MM.1S (cell line): ENCODE measurements around the gene HECTD2.

Experiments used
- DNase-seq: peaks from one replicate; pipeline ENCODE4 v3.0.0-alpha.2; 2015
- H2AFZ ChIP-seq: fragments of 300-600 bp; sonication (generic); 2 replicates; pipeline ENCODE4 v1.6.0; 2016; ENCODE audit warnings: antibody characterized with exemption, low read length
- H3F3A ChIP-seq: fragments of 300-600 bp; sonication (generic); 2 replicates; pipeline ENCODE4 v1.6.1; 2016; ENCODE audit warnings: mild to moderate bottlenecking, antibody characterized with exemption, low read length, moderate library complexity, mixed read lengths; ENCODE audit not compliant: insufficient read depth
- H3K27ac ChIP-seq: fragments of 300-600 bp; sonication (generic); 2 replicates; pipeline ENCODE4 v1.5.1; 2016; ENCODE audit warnings: mild to moderate bottlenecking, low read length
- H3K27me3 ChIP-seq: fragments of 300-600 bp; sonication (generic); replicated peaks from 2 replicates; pipeline ENCODE4 v1.6.0; 2016; ENCODE audit warnings: low read length; ENCODE audit not compliant: insufficient read depth
- H3K36me3 ChIP-seq: fragments of 300-600 bp; sonication (generic); replicated peaks from 2 replicates; pipeline ENCODE4 v1.6.1; 2016; ENCODE audit warnings: mild to moderate bottlenecking, low read length, mixed read lengths; ENCODE audit not compliant: insufficient read depth
- H3K4me1 ChIP-seq: fragments of 300-600 bp; sonication (generic); 2 replicates; pipeline ENCODE4 v1.6.1; 2016; ENCODE audit warnings: low read length, mixed read lengths
- H3K4me2 ChIP-seq: fragments of 300-600 bp; sonication (generic); 2 replicates; pipeline ENCODE4 v1.6.0; 2016; ENCODE audit warnings: low read depth, low read length
- H3K4me3 ChIP-seq: fragments of 300-600 bp; sonication (generic); 2 replicates; pipeline ENCODE4 v1.5.1; 2016; ENCODE audit warnings: low read length, mixed read lengths
- H3K79me2 ChIP-seq: fragments of 300-600 bp; sonication (generic); 2 replicates; pipeline ENCODE4 v1.6.1; 2016; ENCODE audit warnings: mixed run types, low read length, mixed read lengths
- H3K9ac ChIP-seq: fragments of 300-600 bp; sonication (generic); 2 replicates; pipeline ENCODE4 v1.6.1; 2016; ENCODE audit warnings: low read length, mixed read lengths
- H3K9me2 ChIP-seq: fragments of 300-600 bp; sonication (generic); replicated peaks from 2 replicates; pipeline ENCODE4 v1.6.1; 2016; ENCODE audit warnings: mild to moderate bottlenecking, low read length, mixed read lengths; ENCODE audit not compliant: insufficient read depth
- H3K9me3 ChIP-seq: fragments of 300-600 bp; sonication (generic); replicated peaks from 2 replicates; pipeline ENCODE4 v1.6.1; 2016; ENCODE audit warnings: mild to moderate bottlenecking, low read length, mixed read lengths; ENCODE audit not compliant: insufficient read depth
- H4K20me1 ChIP-seq: fragments of 300-600 bp; sonication (generic); 2 replicates; pipeline ENCODE4 v1.6.1; 2016; ENCODE audit warnings: mild to moderate bottlenecking, low read length, moderate library complexity, mixed read lengths; ENCODE audit not compliant: insufficient read depth
- EZH2 ChIP-seq: fragments of 300-600 bp; sonication (generic); optimal IDR thresholded peaks from 2 replicates; pipeline ENCODE3; 2017; ENCODE audit warnings: low read depth, mild to moderate bottlenecking, antibody characterized with exemption, low read length, mixed read lengths
- EZH2phosphoT487 ChIP-seq: fragments of 300-600 bp; sonication (generic); IDR thresholded peaks from 2 replicates; pipeline ENCODE4 v1.6.1; 2018; ENCODE audit warnings: antibody characterized with exemption, low read length
- TF ChIP-seq, protein P1 (sequence below): fragments of 300-600 bp; sonication (generic); IDR thresholded peaks from 2 replicates; pipeline ENCODE4 v1.5.1; 2016; ENCODE audit warnings: antibody characterized with exemption, low read length, mixed read lengths

HECTD2 gene

GRCh38 chr10:91474009-91474408 lies 63.9 kb downstream of the HECTD2 start:
- no peak for TF ChIP-seq EZH2
- TF ChIP-seq, protein P1, sequence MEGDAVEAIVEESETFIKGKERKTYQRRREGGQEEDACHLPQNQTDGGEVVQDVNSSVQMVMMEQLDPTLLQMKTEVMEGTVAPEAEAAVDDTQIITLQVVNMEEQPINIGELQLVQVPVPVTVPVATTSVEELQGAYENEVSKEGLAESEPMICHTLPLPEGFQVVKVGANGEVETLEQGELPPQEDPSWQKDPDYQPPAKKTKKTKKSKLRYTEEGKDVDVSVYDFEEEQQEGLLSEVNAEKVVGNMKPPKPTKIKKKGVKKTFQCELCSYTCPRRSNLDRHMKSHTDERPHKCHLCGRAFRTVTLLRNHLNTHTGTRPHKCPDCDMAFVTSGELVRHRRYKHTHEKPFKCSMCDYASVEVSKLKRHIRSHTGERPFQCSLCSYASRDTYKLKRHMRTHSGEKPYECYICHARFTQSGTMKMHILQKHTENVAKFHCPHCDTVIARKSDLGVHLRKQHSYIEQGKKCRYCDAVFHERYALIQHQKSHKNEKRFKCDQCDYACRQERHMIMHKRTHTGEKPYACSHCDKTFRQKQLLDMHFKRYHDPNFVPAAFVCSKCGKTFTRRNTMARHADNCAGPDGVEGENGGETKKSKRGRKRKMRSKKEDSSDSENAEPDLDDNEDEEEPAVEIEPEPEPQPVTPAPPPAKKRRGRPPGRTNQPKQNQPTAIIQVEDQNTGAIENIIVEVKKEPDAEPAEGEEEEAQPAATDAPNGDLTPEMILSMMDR: no peak
- no peak for TF ChIP-seq EZH2phosphoT487
- Histone ChIP-seq H3K4me3 (no peak overlapping the region), H3K9me3 (no peaks in the 10 kb centered on the region), H3K9ac (no peak overlapping the region), H3K4me2 (no peak overlapping the region), H3K27ac (no peak overlapping the region), H3F3A (no peaks in the 10 kb centered on the region), H3K9me2 (no peaks in the 10 kb centered on the region), H3K79me2 (no peaks in the 10 kb centered on the region), H3K27me3 (no peaks in the 10 kb centered on the region), H2AFZ (no peak overlapping the region), H3K36me3 (no peaks in the 10 kb centered on the region), H4K20me1 (no peaks in the 10 kb centered on the region), H3K4me1 (no peaks in the 10 kb centered on the region)
- no peak for DNase-seq

DNA sequence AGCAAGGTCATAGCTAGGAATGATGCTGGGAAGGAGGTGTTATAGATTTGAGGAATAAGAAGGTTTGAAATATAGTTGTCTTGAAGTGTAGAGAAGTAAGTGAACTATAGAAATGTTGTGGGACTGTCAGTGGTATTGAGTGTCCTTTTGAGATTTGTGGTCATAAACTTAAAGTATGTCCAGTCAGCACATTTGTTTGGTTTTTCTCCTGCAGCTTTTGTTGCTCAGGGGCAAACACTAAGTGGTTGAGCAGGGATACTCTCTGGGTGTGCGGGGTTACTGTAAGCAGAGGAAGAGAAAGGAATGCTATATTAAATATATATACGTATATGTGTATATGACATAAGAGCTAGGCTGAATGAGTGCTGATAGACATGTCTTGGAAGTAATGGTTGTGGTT lies 67.1 kb downstream of the HECTD2 start:
- no peaks in the 10 kb centered on the region for H3K9me3 ChIP-seq
- no peak overlapping the region for H3K4me2 ChIP-seq

DNA sequence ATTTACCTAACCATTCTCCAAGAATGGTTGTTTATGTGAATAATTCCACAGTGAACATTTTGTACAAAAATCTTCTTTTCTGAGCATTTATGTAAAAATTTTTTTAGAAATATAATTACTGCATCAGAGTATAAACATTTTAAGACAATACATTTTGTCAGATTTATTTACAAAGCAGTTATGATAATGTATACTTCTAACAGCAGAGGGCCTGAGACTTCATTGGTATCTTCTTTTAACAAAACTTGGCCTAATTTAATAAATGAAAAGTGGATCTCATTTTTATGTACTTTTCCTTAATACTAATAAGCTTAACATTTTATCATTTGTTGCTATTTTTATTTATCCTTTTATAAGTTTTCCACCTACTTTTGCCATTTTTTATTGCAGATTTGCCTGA lies 69.4 kb downstream of the HECTD2 start:
- no peak overlapping the region for H3K27ac ChIP-seq
- H3F3A ChIP-seq: no peaks in the 10 kb centered on the region
- H3K4me3 ChIP-seq: no peak overlapping the region
- no peak overlapping the region for H3K9ac ChIP-seq
- no peak overlapping the region for H3K4me2 ChIP-seq
- H4K20me1 ChIP-seq: no peaks in the 10 kb centered on the region
- TF ChIP-seq, protein P1: no peak
- TF ChIP-seq EZH2 (no peak), EZH2phosphoT487 (no peak)
- no peak overlapping the region for H2AFZ ChIP-seq
- H3K79me2 ChIP-seq: no peaks in the 10 kb centered on the region
- no peaks in the 10 kb centered on the region for H3K27me3 ChIP-seq
- no peaks in the 10 kb centered on the region for H3K9me3 ChIP-seq
- DNase-seq: no peak
- H3K4me1 ChIP-seq: no peaks in the 10 kb centered on the region
- H3K36me3 ChIP-seq: no peaks in the 10 kb centered on the region
- H3K9me2 ChIP-seq: no peaks in the 10 kb centered on the region

More for the DNA sequence above, 67.1 kb downstream of the HECTD2 start:
- Histone ChIP-seq H3K27me3 (no peaks in the 10 kb centered on the region), H3K9me2 (no peaks in the 10 kb centered on the region), H4K20me1 (no peaks in the 10 kb centered on the region), H3K36me3 (no peaks in the 10 kb centered on the region), H3K9ac (no peak overlapping the region), H3F3A (no peaks in the 10 kb centered on the region), H2AFZ (no peak overlapping the region), H3K4me3 (no peak overlapping the region), H3K79me2 (no peaks in the 10 kb centered on the region), H3K27ac (no peak overlapping the region), H3K4me1 (no peaks in the 10 kb centered on the region)
- no peak for DNase-seq
- TF ChIP-seq EZH2phosphoT487: no peak
- TF ChIP-seq, protein P1: no peak
- TF ChIP-seq EZH2: no peak
